CD1c-positive myeloid dendritic cell (primary cell): ENCODE data around the gene COMMD6.

ENCODE experiments used
- DNase-seq: peaks from one replicate; pipeline ENCODE4 v3.0.0-alpha.2; 2016; ENCODE audit errors: extremely low spot score

COMMD6 gene

GRCh38 chr13:75482070-75482819, 55.4 kb downstream of the COMMD6 start, which contains the start of gene TBC1D4:
Gene TBC1D4, minus strand, starts transcription at chr13:75482169. Its CDS starts 402 bp downstream, at chr13:75481767.
- DNase-seq, result peak; percentile 93

GRCh38 chr13:75481176-75482069, 56.2 kb downstream of the COMMD6 start:
- DNase-seq, result peak; percentile 32

- DNase-seq, result peak; percentile 20
These were observed 56.9 kb downstream of the COMMD6 start for GRCh38 chr13:75480671-75481175.

- peak; percentile 29 for DNase-seq
These were observed 58.4 kb downstream of the COMMD6 start for GRCh38 chr13:75479102-75479740.

GRCh38 chr13:75478659-75479058, 59.0 kb downstream of the COMMD6 start:
- DNase-seq, result no peak
